HL-60/S4 (cell line): Measurements from ENCODE around the gene MYLK4.
"Not testable (repeated sequence)": the region's sequence is repeated elsewhere in the genome, so short reads cannot be mapped to it uniquely, and the experiment has no call there.

Source experiments
- in situ Hi-C: fragments of 300-500 bp; cut with MboI; formaldehyde crosslinking; loops from 2 replicates; pipeline ENCODE4 v1.14.3; 2022; ENCODE audit warnings: low sequenced_read_pairs

MYLK4 gene

GRCh38 chr6:2781685-2782355 lies 31.1 kb upstream of the MYLK4 start:
- in situ Hi-C loops: loop anchor here (10.0 kb wide), 1 partner anchor 143 kb away; no protein-coding TSS in a partner anchor

- in situ Hi-C loops: loop anchor here (10.0 kb wide), 1 partner anchor 145 kb away; no protein-coding TSS in a partner anchor
Observed at GRCh38 chr6:2780102-2780737, 29.5 kb upstream of the MYLK4 start.

GRCh38 chr6:2777249-2777648 lies 26.5 kb upstream of the MYLK4 start:
- in situ Hi-C loops: no loop called here

- in situ Hi-C loops: no loop called here
Observed at GRCh38 chr6:2775003-2775402, 24.3 kb upstream of the MYLK4 start.

DNA sequence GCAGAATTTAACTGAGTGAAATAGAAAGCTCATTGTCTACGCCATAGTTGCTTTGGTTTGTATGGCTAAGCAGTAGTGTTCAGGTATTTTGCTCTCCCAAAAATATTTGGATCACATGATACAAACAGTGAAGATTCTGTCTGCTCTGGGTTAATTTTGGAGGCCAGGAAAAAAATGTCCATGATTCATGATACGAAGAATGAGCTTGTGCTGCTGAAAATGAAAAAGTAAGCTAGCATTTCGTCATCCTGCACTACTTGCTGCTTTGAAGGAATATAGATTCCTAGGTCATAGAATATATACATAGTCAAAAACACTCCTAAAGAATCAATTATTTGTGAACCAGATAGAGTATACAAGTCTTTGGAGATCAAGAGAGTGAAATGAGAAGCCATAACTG lies 22.7 kb upstream of the MYLK4 start:
- in situ Hi-C loops: no loop called here

GRCh38 chr6:2772840-2773239 lies 22.1 kb upstream of the MYLK4 start:
- in situ Hi-C loops: no loop called here

- in situ Hi-C loops: no loop called here
Observed at GRCh38 chr6:2771079-2771478, 20.4 kb upstream of the MYLK4 start.

GRCh38 chr6:2770171-2770570 lies 19.4 kb upstream of the MYLK4 start:
- in situ Hi-C loops: no loop called here

- in situ Hi-C loops: no loop called here
Observed at GRCh38 chr6:2768696-2769095, 18.0 kb upstream of the MYLK4 start.

DNA sequence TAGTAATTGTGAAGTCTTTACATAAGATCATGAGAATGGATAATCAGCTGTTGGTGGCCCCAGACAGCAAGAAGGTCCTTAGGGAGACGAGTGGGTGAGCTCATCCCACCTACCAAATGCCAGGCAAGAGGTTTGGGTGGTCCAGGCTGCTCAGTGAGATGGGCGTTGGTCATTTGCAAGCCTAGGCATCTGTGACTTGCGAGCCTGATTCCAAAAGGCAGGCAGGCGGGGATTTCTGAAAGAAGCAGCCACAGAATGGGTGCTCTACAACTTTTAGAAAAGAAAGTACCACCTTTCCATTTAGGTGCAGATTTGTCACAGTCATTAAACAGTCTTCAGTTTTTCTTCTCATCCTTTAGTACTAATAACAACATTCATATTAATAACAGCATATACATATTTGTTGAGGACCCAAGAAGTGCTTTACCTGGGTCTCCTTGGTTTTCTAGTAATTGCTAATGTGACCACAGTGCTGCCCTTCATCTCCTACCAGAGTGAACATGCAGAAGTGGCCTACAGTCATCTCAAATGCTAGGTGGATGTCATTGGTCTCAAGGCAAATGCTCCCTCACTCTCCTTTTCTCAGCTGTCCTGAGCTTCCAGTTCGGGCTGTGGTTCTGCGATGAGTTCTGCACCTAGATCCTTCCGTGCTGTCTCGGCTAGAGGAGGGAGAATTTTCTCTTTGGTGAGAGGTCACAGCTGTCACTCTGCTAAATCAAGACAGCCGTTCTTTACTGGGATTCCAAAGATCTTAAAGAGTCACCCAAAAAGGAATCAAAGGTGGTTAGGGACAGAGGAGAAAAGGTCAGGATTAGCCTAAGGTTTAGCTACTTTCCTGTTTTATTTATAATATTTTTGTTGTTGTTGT lies 17.2 kb upstream of the MYLK4 start:
- in situ Hi-C loops: no loop called here

- in situ Hi-C loops: no loop called here
Observed at GRCh38 chr6:2766767-2767656, 16.3 kb upstream of the MYLK4 start.

DNA sequence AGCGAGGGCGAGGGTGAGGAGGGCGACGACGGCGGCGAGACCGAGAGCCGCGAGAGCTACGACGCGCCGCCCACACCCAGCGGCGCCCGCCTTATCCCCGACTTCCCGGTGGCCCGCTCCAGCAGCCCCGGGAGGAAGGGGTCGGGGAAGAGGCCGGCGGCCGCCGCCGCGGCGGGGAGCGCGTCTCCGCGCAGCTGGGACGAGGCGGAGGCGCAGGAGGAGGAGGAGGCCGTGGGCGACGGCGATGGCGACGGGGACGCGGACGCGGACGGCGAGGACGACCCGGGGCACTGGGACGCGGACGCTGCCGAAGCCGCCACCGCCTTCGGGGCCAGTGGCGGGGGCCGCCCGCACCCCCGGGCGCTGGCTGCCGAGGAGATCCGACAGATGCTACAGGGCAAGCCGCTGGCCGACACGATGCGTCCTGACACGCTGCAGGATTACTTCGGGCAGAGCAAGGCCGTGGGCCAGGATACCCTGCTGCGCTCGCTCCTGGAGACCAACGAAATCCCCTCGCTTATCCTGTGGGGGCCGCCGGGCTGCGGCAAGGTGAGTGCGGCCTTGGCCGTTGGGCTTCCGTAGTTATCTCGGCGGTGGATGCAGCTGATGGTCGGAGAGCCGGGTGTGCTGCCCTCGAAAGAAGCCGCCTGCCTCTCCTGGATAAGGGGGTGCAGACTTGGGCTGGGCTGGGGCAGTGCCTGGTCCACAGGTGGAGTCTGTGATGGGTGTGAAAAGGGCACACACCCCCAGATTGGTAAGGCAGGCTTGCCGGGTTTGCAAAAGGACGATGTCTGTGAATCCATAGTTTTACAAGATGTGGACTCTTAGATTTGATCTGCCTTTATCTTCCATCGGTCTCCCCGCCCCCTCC lies 15.4 kb upstream of the MYLK4 start:
- in situ Hi-C loops: no loop called here

DNA sequence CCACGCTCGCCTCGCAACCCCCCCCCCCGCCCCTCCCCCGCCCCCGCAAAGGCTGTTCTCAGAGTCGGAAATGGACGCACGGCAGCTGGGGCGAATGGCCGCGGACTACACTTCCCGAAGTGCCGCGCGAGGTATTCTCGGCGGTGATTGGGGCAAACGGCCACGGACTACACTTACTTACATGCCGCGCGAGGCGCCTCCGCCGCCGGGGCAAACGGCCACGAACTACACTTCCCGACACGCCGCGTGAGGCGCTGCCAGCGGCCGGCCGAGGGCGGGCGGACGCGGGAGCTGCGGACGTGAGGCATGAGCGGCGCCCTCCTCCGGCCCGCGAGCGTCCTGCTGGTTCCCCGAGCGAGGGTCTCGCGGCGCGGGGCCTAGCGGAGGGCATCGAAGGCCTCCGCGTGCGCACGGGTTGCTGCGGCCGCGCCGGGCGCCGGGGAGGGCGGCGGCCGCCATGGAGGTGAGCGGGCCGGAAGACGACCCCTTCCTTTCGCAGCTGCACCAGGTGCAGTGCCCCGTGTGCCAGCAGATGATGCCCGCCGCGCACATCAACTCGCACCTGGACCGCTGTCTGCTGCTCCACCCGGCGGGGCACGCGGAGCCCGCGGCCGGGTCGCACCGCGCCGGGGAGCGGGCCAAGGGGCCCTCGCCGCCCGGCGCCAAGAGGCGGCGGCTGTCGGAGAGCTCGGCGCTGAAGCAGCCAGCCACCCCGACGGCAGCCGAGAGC lies 14.6 kb upstream of the MYLK4 start, which contains the start of gene WRNIP1:
Gene WRNIP1, plus strand, starts transcription at position 228 of the 730 bp plus-strand sequence. Its CDS starts 230 bp downstream, at position 458.
- in situ Hi-C loops: no loop called here

DNA sequence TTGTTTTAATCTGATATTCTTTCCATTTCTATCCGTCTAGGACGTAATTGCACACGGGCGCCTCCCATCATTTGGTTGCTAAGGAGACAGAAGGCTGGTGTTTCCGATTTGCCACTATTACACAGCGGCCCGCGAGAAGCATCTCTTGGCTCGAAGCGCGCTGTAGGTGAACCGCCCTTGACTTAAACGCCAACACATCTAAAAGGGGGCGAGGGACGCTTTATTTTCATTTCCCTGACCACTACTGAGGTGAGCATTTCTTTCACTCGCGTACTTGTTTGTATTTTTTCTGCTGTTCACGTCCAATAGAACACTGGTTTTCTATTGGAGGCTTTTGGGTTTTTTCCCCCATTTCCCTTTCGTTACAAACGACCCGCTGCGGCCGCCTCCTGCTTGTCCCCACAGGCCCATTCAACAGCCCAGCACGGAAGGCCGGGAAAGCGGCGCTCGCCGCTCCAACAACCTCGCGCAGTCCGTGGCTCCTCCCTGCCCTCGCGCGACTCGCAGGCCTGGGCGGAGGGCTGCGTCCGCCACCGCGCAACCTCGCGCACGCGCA lies 14.0 kb upstream of the MYLK4 start:
- in situ Hi-C loops: no loop called here

GRCh38 chr6:2763876-2764540 lies 13.3 kb upstream of the MYLK4 start:
- in situ Hi-C loops: no loop called here

DNA sequence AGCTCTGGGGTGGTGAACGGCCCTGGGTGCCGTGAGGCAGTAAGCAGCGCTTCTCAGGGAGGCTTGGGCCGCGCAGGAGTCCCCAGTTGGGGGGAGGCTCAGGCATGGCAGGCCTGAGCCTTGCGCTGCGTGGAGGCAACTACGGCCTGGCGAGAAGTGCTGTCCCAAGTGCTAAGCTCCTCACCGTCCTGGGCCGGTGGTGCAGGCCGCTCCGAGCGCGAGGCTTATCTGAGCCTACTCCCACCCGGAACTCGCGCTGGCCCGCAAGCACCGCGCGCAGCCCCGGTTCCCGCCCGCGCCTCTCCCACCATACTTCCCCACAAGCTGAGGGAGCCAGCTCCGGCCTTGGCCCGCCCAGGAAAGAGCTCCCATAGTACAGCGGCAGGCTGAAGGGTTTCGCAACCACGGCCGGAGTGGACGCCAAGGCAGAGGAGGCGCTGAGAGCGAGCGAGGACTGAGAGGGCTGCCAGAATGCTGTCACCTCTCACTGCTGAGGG lies 12.7 kb upstream of the MYLK4 start:
- in situ Hi-C loops: no loop called here

GRCh38 chr6:2762868-2763267 lies 12.1 kb upstream of the MYLK4 start:
- in situ Hi-C loops: not testable (repeated sequence)
